ENCODE data around the gene PCP2. TPM values are rescaled to one million over a fixed set of nuclear protein-coding genes. Genes with fewer than 3 reads are reported as not detected.

The PCP2 gene
- total and polyA plus RNA-seq, 7 donors: 0.20 TPM; not detected in 6

DNA sequence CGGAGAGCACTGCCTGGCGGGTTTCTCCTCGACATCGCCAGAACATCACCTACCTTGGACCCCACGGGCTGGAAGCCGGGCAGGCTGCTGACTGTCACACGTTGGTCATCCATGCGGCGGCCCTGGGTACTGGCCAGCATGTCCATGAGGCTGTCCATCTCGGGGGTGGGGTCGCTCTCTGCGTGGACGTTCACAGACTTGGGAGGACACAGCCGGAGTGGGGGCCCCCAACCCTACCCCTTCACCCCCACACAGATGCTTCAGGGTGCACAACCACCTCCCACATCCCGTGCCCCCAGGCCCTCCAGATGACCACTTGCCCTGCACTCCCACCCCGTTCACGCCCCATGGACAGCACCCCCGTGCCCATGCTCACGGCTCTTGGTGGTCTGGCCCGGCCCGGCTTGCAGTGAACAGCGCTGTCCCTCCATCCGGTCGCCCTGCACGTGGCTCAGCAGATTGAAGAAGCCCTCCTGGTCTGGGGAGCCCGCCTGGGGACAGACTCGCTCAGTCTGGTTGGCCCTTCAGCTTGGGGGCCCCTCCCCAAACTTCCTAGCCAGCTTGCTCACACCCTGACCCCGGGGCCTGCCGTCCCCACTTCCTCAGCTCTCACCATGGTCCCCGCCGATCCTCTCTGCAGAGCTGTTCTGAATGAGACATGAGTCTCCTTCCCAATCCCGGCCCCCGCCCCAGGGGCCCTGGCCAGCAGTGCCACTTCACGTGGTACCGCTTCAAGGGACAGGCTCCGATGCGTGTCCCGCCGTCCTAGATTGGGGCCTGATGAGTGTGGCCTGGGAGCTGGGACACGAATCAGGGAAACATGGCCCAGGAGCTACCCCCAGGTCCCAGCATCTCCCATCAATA, 947 bp downstream of the PCP2 start:
- Histone ChIP-seq H3K9me3 (no peaks in the 10 kb centered on the region), H3K36me3 (ENCODE audit: insufficient read depth in 1 of 2, low read depth in 1 of 2) (peaks cover 0 to 5% of the 10 kb centered on the region in 2 donors), H3K27ac (no peak overlapping the region), H3K4me1 (peaks cover 19% of the 10 kb centered on the region), H3K27me3 (ENCODE audit: insufficient read depth in 3 of 3, low read length in 2 of 3) (peaks cover 0 to 15% (median 10%) of the 10 kb centered on the region in 3 donors), H3K4me3 (no peak overlapping the region)
- ATAC-seq (no peak), DNase-seq (no peak)
- no peak for TF ChIP-seq CTCF (IDR thresholded peaks at IDR 0.05)
- WGBS, 3 donors: 84 to 92% (median 85%) methylated on average over 35 to 40 of the region's 40 CpGs
- intact Hi-C loops (cut with DNase I): no loop called here

- peaks cover 19% of the 10 kb centered on the region for H3K4me1 ChIP-seq
- intact Hi-C loops (cut with DNase I): no loop called here
- H3K9me3 ChIP-seq: no peaks in the 10 kb centered on the region
- H3K4me3 ChIP-seq: no peak overlapping the region
- DNase-seq: no peak
- H3K27ac ChIP-seq: no peak overlapping the region
- ATAC-seq: no peak
- H3K27me3 ChIP-seq (ENCODE audit: insufficient read depth in 3 of 3, low read length in 2 of 3): peaks cover 0 to 10% (median 5%) of the 10 kb centered on the region in 3 donors
- WGBS, 3 donors: 85 to 91% (median 89%) methylated on average over 12 of the region's 12 CpGs
- TF ChIP-seq CTCF (IDR thresholded peaks at IDR 0.05): no peak
- H3K36me3 ChIP-seq (ENCODE audit: insufficient read depth in 1 of 2, low read depth in 1 of 2): peaks cover 0 to 13% of the 10 kb centered on the region in 2 donors
Measured at GRCh38 chr19:7631577-7631976, 1.9 kb downstream of the PCP2 start.

DNA sequence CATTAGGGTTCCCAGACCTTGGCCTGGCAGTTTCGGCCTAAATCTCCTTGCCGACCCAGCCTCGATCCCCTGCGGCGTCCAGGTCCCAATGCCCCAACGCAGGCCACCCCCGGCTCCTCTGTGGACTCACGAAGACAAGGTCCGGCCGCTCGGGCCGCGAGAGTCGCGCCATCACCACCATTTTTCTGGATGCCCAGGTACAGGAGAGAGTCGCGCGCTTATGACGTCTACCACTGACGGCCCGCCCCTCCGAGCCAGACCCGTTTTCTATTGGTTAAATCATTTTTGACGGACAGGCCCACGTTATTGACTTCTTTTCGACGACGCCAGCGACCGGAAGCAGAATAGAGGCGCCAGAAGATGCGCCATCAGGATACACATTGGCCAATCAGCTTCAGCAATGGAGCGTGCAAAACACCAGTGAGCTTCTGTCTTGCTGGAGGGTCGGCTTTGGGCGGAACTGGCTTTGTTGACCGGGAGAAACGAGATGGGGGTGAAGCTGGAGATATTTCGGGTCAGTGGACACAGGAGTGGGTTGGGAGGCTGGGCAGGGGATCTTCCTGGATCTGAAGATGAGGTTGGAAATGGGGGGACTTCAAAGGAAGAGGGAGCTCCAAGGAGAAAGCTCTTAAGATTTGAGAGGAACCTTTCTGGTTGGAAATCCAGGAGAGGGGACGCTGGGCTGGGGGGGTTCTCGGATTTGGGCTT, 4.0 kb downstream of the PCP2 start, which contains the start of the genes PET100 and XAB2:
Gene PET100 (plus strand): TSS at position 447 of the 708 bp plus-strand sequence. CDS start 41 bp downstream, at position 488.
Gene XAB2 (minus strand): TSS at position 199 of the 708 bp plus-strand sequence. CDS start 18 bp downstream, at position 181.
- ATAC-seq (peak; percentile 99 to 100 (median 99)), DNase-seq (peak; percentile 95 to 98)
- WGBS, 3 donors: 0 to 1% (median 0%) methylated on average over 40 of the region's 40 CpGs
- H3K4me3 ChIP-seq: peak within 1 kb of the TSS; percentile 100
- H3K4me1 ChIP-seq: peaks cover 19% of the 10 kb centered on the region
- H3K9me3 ChIP-seq: no peaks in the 10 kb centered on the region
- H3K27ac ChIP-seq: peak within 1 kb of the TSS; percentile 87
- H3K36me3 ChIP-seq (ENCODE audit: insufficient read depth in 1 of 2, low read depth in 1 of 2): peaks cover 0 to 34% of the 10 kb centered on the region in 2 donors
- intact Hi-C loops (cut with DNase I): no loop called here
- H3K27me3 ChIP-seq (ENCODE audit: insufficient read depth in 3 of 3, low read length in 2 of 3): peaks cover 0 to 3% (median 0%) of the 10 kb centered on the region in 3 donors
- no peak for TF ChIP-seq CTCF (IDR thresholded peaks at IDR 0.05)

DNA sequence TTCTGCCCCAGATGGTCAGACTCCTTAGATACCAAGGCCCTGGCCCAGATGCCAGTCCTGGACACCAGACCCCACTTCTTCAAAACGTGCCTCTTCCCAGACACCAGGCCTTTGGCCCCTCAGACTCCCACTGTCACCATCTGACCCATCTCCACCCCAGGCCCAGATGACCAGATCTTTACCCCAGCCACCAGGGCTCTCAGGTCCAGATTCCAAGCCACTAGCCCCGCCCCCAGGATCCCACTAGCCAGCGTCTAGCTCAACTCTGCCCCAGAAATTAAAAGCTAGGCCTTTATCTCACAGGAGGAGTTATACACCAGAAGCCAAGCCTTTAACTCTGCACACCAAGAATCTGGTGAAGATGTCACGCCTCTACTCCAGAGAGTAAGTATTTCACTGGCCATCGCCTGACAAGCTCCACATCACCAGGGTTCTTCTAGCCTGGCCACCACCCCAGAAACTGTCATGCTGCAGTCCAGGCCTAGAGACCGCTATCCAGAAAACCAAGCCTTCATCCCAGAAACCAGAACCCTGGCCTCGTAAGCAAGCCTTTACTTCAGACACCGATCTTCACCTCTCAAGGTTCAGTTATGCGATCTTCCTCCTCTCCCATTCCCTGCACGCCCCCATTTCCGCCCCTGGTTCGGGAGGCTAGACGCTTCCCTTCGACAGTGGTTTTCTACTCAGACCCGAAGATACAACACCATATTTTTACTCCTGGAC, 4.8 kb downstream of the PCP2 start:
- WGBS, 3 donors: 3 to 5% (median 4%) methylated on average over 15 of the region's 15 CpGs
- peaks cover 0 to 1% (median 0%) of the 10 kb centered on the region in 3 donors for H3K27me3 ChIP-seq (ENCODE audit: insufficient read depth in 3 of 3, low read length in 2 of 3)
- intact Hi-C loops (cut with DNase I): no loop called here
- H3K27ac ChIP-seq: peak overlapping the region; percentile 87
- peak overlapping the region; percentile 100 for H3K4me3 ChIP-seq
- H3K9me3 ChIP-seq: no peaks in the 10 kb centered on the region
- H3K4me1 ChIP-seq: peaks cover 19% of the 10 kb centered on the region
- H3K36me3 ChIP-seq (ENCODE audit: insufficient read depth in 1 of 2, low read depth in 1 of 2): peaks cover 0 to 42% of the 10 kb centered on the region in 2 donors
- DNase-seq (no peak), ATAC-seq (no peak)
- TF ChIP-seq CTCF (IDR thresholded peaks at IDR 0.05): no peak

Data from psoas muscle (tissue), 8 donors.